Testis (tissue), 3 donors: Measurements from ENCODE around the gene OTOS. TPM values are rescaled to one million over a fixed set of nuclear protein-coding genes. Genes with fewer than 3 reads are reported as not detected.

Experiments
- DNase-seq: peaks from one replicate; pipeline ENCODE4 v3.0.0-alpha.2; 2019
- H3K27ac ChIP-seq, 2 donors: fragments of 200-600 bp; sonication (generic); one replicate each; pipeline ENCODE4 v1.5.1; 2019
- H3K27me3 ChIP-seq: fragments of 200-600 bp; sonication (generic); one replicate; pipeline ENCODE4 v1.5.1; 2019
- H3K36me3 ChIP-seq: fragments of 200-600 bp; sonication (generic); one replicate; pipeline ENCODE4 v1.5.1; 2017; ENCODE audit warnings: low read depth; ENCODE audit errors: missing control alignments
- H3K4me1 ChIP-seq: fragments of 200-600 bp; sonication (generic); one replicate; pipeline ENCODE4 v1.5.1; 2019
- H3K4me3 ChIP-seq, 2 donors: fragments of 200-600 bp; sonication (generic); one replicate each; pipeline ENCODE4 v1.5.1; 2017 to 2019
- H3K9me3 ChIP-seq: fragments of 200-600 bp; sonication (generic); one replicate; pipeline ENCODE4 v1.5.1; 2017
- POLR2A ChIP-seq: fragments of 450-650 bp; IDR thresholded peaks from one replicate; pipeline ENCODE4 v1.6.1; 2017; ENCODE audit warnings: antibody characterized with exemption, mild to moderate bottlenecking, moderate library complexity
- WGBS, 2 donors: methylation state at CpG; one replicate each; pipeline ENCODE4 v1.1.5; 2018; 5-methylcytosine and 5-hydroxymethylcytosine counted together
- intact Hi-C: fragments of 100-400 bp; cut with DNase I; formaldehyde crosslinking; loops from one replicate; pipeline ENCODE4 v1.15.1; 2023; ENCODE audit warnings: low total_unique reads
- polyA plus RNA-seq: library from polyadenylated mRNA; stranded (reverse); fragments of 350-450 nt; fragmentation: Illumina TruSeq; extraction: RNeasy Lipid Tissue Mini Kit (QIAGEN cat#74804); gene quantifications from one replicate; pipeline ENCODE4 v1.2.3, GENCODE V29; 2014; ENCODE audit warnings: low read depth, low replicate concordance; ENCODE audit not compliant: insufficient read depth
- total RNA-seq, 2 donors: library from RNA; depleted of rRNA; stranded (reverse); fragments of >200 nt; gene quantifications; one replicate each; pipeline ENCODE4 v1.2.3, GENCODE V29; 2016
- TF ChIP-seq, protein P1 (sequence below), 3 experiments: fragments of 450-650 bp in 2 of 3; fragments of 200-600 bp in 1 of 3; sonication (generic) in 1 of 3; IDR thresholded peaks; one replicate each; pipeline ENCODE4 v1.5.1; 2016 to 2019; ENCODE audit warnings: antibody characterized with exemption in 3 of 3, mild to moderate bottlenecking in 2 of 3, moderate library complexity in 1 of 3

OTOS gene
- total and polyA plus RNA-seq, 3 donors from 2014 or later = 1.2 to 1.5 TPM; not detected in 1

DNA sequence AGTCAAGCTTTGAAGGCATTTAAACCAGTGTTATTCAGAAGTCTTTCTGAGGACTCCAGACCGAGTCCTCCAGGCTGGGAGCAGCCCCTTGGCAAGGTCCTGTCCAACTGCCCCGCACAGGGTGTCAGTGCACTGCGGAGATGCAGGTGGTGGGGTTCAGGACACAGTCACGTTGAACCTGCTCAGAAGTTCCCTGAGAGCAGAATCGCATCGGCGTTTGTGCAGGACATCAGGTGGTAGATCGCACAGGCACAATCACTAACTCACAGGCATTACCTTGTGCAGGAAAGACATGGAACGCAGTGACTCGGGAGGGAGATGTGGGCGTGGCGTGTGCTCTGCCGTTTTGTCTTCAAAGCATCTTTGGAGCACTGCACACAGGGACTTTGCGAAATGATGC lies 14.7 kb downstream of the OTOS start:
- no peaks in the 10 kb centered on the region for H3K9me3 ChIP-seq
- H3K27me3 ChIP-seq = no peaks in the 10 kb centered on the region
- no peak overlapping the region for H3K4me3 ChIP-seq
- no peaks in the 10 kb centered on the region for H3K36me3 ChIP-seq
- TF ChIP-seq POLR2A = no peak
- TF ChIP-seq, protein P1, sequence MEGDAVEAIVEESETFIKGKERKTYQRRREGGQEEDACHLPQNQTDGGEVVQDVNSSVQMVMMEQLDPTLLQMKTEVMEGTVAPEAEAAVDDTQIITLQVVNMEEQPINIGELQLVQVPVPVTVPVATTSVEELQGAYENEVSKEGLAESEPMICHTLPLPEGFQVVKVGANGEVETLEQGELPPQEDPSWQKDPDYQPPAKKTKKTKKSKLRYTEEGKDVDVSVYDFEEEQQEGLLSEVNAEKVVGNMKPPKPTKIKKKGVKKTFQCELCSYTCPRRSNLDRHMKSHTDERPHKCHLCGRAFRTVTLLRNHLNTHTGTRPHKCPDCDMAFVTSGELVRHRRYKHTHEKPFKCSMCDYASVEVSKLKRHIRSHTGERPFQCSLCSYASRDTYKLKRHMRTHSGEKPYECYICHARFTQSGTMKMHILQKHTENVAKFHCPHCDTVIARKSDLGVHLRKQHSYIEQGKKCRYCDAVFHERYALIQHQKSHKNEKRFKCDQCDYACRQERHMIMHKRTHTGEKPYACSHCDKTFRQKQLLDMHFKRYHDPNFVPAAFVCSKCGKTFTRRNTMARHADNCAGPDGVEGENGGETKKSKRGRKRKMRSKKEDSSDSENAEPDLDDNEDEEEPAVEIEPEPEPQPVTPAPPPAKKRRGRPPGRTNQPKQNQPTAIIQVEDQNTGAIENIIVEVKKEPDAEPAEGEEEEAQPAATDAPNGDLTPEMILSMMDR (IDR thresholded peaks at IDR 0.05) = no peak
- no peaks in the 10 kb centered on the region for H3K4me1 ChIP-seq
- no peak overlapping the region for H3K27ac ChIP-seq
- no peak for DNase-seq
- WGBS, 2 donors = 94% methylated on average over 14 of the region's 14 CpGs
- intact Hi-C loops = no loop called here

DNA sequence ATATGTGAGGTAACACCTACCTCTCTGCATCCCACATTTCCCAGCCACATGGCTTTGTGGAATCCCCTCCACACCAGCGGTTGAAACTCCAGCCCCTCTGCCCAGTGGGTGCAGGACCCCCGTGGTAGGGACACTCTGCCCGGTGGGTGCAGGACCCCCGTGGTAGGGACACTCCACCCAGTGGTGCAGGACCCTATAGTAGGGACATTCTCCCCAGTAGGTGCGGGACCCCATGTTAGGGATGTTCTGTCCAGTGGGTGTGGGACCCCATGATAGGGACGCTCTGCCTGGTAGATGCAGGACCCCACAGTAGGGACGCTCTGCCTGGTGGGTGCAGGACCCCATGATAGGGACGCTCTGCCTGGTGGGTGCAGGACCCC lies 15.8 kb downstream of the OTOS start:
- TF ChIP-seq, protein P1 (IDR thresholded peaks at IDR 0.05) = no peak
- no peak for TF ChIP-seq POLR2A

GRCh38 chr2:240123821-240124650 lies 16.4 kb downstream of the OTOS start:
- no peak for DNase-seq
- Histone ChIP-seq H3K36me3 (no peaks in the 10 kb centered on the region), H3K4me1 (no peaks in the 10 kb centered on the region), H3K27ac (no peak overlapping the region), H3K9me3 (no peaks in the 10 kb centered on the region), H3K4me3 (no peak overlapping the region), H3K27me3 (no peaks in the 10 kb centered on the region)
- TF ChIP-seq, protein P1 (IDR thresholded peaks at IDR 0.05) = no peak
- TF ChIP-seq POLR2A = no peak
- intact Hi-C loops = no loop called here
- 88 to 89% methylated on average over 11 to 24 of the region's 24 CpGs for WGBS, 2 donors

More for the DNA sequence above, 15.8 kb downstream of the OTOS start:
- intact Hi-C loops = no loop called here
- DNase-seq = no peak
- Histone ChIP-seq H3K27ac (no peak overlapping the region), H3K27me3 (no peaks in the 10 kb centered on the region), H3K4me3 (no peak overlapping the region), H3K36me3 (no peaks in the 10 kb centered on the region), H3K9me3 (no peaks in the 10 kb centered on the region), H3K4me1 (no peaks in the 10 kb centered on the region)
- WGBS, 2 donors = 92 to 93% methylated on average over 3 to 8 of the region's 8 CpGs

GRCh38 chr2:240121675-240122074 lies 18.8 kb downstream of the OTOS start:
- Histone ChIP-seq H3K27ac (no peak overlapping the region), H3K4me3 (no peak overlapping the region), H3K36me3 (no peaks in the 10 kb centered on the region), H3K27me3 (no peaks in the 10 kb centered on the region), H3K4me1 (no peaks in the 10 kb centered on the region), H3K9me3 (no peaks in the 10 kb centered on the region)
- TF ChIP-seq POLR2A = no peak
- TF ChIP-seq, protein P1 (IDR thresholded peaks at IDR 0.05) = no peak
- 69% methylated on average over 11 of the region's 11 CpGs for WGBS, 2 donors
- intact Hi-C loops = no loop called here
- DNase-seq = no peak

- Histone ChIP-seq H3K36me3 (no peaks in the 10 kb centered on the region), H3K27ac (no peak overlapping the region), H3K27me3 (no peaks in the 10 kb centered on the region), H3K9me3 (no peaks in the 10 kb centered on the region), H3K4me3 (no peak overlapping the region), H3K4me1 (no peaks in the 10 kb centered on the region)
- TF ChIP-seq, protein P1 (IDR thresholded peaks at IDR 0.05) = no peak
- TF ChIP-seq POLR2A = no peak
- intact Hi-C loops = no loop called here
- WGBS, 2 donors = 68 to 69% methylated on average over 4 of the region's 4 CpGs
- no peak for DNase-seq
Measured at GRCh38 chr2:240121190-240121589, 19.3 kb downstream of the OTOS start.
